ENCODE data around the gene C7orf57.

DNA sequence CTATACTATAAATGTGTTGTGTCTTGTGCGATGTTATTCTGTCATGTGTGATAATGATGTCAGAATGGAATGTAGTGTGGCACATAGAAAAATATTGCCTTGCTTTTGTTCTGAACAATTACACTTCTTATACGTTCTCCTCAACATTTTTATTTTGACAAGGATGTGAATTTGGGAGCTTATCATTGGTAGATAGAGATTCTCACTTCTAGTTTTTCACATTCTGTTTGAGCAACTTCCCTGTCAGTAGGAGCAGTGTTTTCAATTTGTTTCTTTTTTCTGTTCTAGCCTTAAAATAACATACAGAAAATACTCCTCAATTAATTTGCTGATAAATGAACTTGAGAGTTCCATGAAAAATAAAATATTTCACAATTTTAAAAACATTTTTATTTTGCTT is 24.0 kb upstream of the C7orf57 start:
- TF ChIP-seq TARDBP (IDR thresholded peaks at IDR 0.05) (no peak), BHLHE40 (IDR thresholded peaks at IDR 0.05; ENCODE audit: borderline replicate concordance) (no peak), FOXA1 (IDR thresholded peaks at IDR 0.05) (no peak), SP1 (IDR thresholded peaks at IDR 0.05) (no peak), CTBP1 (IDR thresholded peaks at IDR 0.05; ENCODE audit: borderline replicate concordance) (no peak), FOXM1 (IDR thresholded peaks at IDR 0.05; ENCODE audit: borderline replicate concordance) (no peak), NFRKB (IDR thresholded peaks at IDR 0.05) (no peak), ELF4 (IDR thresholded peaks at IDR 0.05) (no peak), SUZ12 (IDR thresholded peaks at IDR 0.05) (no peak)

Measured in HEK293T (cell line).